Testis (tissue), 2 donors: Measurements from ENCODE around the gene CA10.

Experiments used
- CTCF ChIP-seq, 3 experiments: fragments of 450-650 bp in 2 of 3; fragments of 200-600 bp in 1 of 3; sonication (generic) in 1 of 3; IDR thresholded peaks; one replicate each; pipeline ENCODE4 v1.5.1; 2016 to 2019; ENCODE audit warnings: antibody characterized with exemption in 3 of 3, mild to moderate bottlenecking in 2 of 3, moderate library complexity in 1 of 3
- POLR2A ChIP-seq: fragments of 450-650 bp; IDR thresholded peaks from one replicate; pipeline ENCODE4 v1.6.1; 2017; ENCODE audit warnings: antibody characterized with exemption, mild to moderate bottlenecking, moderate library complexity

GRCh38 chr17:51833045-51833444 is 325.5 kb downstream of the CA10 start:
- TF ChIP-seq POLR2A (no peak), CTCF (IDR thresholded peaks at IDR 0.05) (no peak)
